Measurements from ENCODE around the gene GLP1R.

GLP1R gene

GRCh38 chr6:39009476-39009875 is 39.1 kb upstream of the GLP1R start:
- Histone ChIP-seq H3K4me3 (ENCODE audit: low read depth in 1 of 2, low read length in 2 of 2) (no peak overlapping the region), H3K27me3 (ENCODE audit: insufficient read depth, low read length, poor library complexity) (peaks cover 16% of the 10 kb centered on the region), H3K79me2 (ENCODE audit: insufficient read depth, low read length) (no peaks in the 10 kb centered on the region), H3K27ac (ENCODE audit: low read length) (no peak overlapping the region), H3K4me1 (ENCODE audit: insufficient read depth, low read length) (no peaks in the 10 kb centered on the region), H3K9me3 (ENCODE audit: insufficient read depth, low read length, severe bottlenecking) (no peaks in the 10 kb centered on the region), H4K20me1 (ENCODE audit: insufficient read depth, low read length) (no peaks in the 10 kb centered on the region), H3K9ac (ENCODE audit: low read depth, low read length) (no peak overlapping the region), H3K36me3 (ENCODE audit: insufficient read depth, low read length) (no peaks in the 10 kb centered on the region), H2AFZ (ENCODE audit: low read depth, low read length) (no peak overlapping the region), H3K4me2 (ENCODE audit: insufficient read depth, low read length) (no peak overlapping the region)
- TF ChIP-seq EZH2 (IDR thresholded peaks at IDR 0.05; ENCODE audit: borderline replicate concordance, low read depth, low read length, severe bottlenecking) (no peak), CTCF (IDR thresholded peaks at IDR 0.05; ENCODE audit: borderline replicate concordance, extremely low read depth, low read length, poor library complexity, severe bottlenecking) (no peak)
- DNase-seq (no peak), ATAC-seq (ENCODE audit: insufficient read depth, low read depth) (no peak)

GRCh38 chr6:39016839-39017546 is 31.6 kb upstream of the GLP1R start:
- DNase-seq: no peak
- Histone ChIP-seq H3K27ac (ENCODE audit: low read length) (no peak overlapping the region), H3K9ac (ENCODE audit: low read depth, low read length) (no peak overlapping the region), H3K79me2 (ENCODE audit: insufficient read depth, low read length) (no peaks in the 10 kb centered on the region), H3K36me3 (ENCODE audit: insufficient read depth, low read length) (no peaks in the 10 kb centered on the region), H3K4me2 (ENCODE audit: insufficient read depth, low read length) (no peak overlapping the region), H3K4me1 (ENCODE audit: insufficient read depth, low read length) (no peaks in the 10 kb centered on the region), H3K27me3 (ENCODE audit: insufficient read depth, low read length, poor library complexity) (peaks cover 7% of the 10 kb centered on the region), H3K4me3 (ENCODE audit: low read depth in 1 of 2, low read length in 2 of 2) (no peak overlapping the region), H2AFZ (ENCODE audit: low read depth, low read length) (no peak overlapping the region), H3K9me3 (ENCODE audit: insufficient read depth, low read length, severe bottlenecking) (no peaks in the 10 kb centered on the region), H4K20me1 (ENCODE audit: insufficient read depth, low read length) (no peaks in the 10 kb centered on the region)
- TF ChIP-seq CTCF (IDR thresholded peaks at IDR 0.05; ENCODE audit: borderline replicate concordance, extremely low read depth, low read length, poor library complexity, severe bottlenecking): no peak
- TF ChIP-seq EZH2 (IDR thresholded peaks at IDR 0.05; ENCODE audit: borderline replicate concordance, low read depth, low read length, severe bottlenecking): no peak
- no peak for ATAC-seq (ENCODE audit: insufficient read depth, low read depth)

GRCh38 chr6:39017547-39017880 is 31.1 kb upstream of the GLP1R start:
- H3K4me2 ChIP-seq (ENCODE audit: insufficient read depth, low read length): no peak overlapping the region
- H3K4me3 ChIP-seq (ENCODE audit: low read depth in 1 of 2, low read length in 2 of 2): no peak overlapping the region
- no peak overlapping the region for H3K9ac ChIP-seq (ENCODE audit: low read depth, low read length)
- H3K27me3 ChIP-seq (ENCODE audit: insufficient read depth, low read length, poor library complexity): peaks cover 3% of the 10 kb centered on the region
- H3K79me2 ChIP-seq (ENCODE audit: insufficient read depth, low read length): no peaks in the 10 kb centered on the region
- H3K27ac ChIP-seq (ENCODE audit: low read length): no peak overlapping the region
- H3K36me3 ChIP-seq (ENCODE audit: insufficient read depth, low read length): no peaks in the 10 kb centered on the region
- H4K20me1 ChIP-seq (ENCODE audit: insufficient read depth, low read length): no peaks in the 10 kb centered on the region
- no peaks in the 10 kb centered on the region for H3K4me1 ChIP-seq (ENCODE audit: insufficient read depth, low read length)
- H2AFZ ChIP-seq (ENCODE audit: low read depth, low read length): no peak overlapping the region
- DNase-seq (no peak), ATAC-seq (ENCODE audit: insufficient read depth, low read depth) (no peak)
- H3K9me3 ChIP-seq (ENCODE audit: insufficient read depth, low read length, severe bottlenecking): no peaks in the 10 kb centered on the region
- TF ChIP-seq EZH2 (IDR thresholded peaks at IDR 0.05; ENCODE audit: borderline replicate concordance, low read depth, low read length, severe bottlenecking): no peak

GRCh38 chr6:39018103-39018502 is 30.5 kb upstream of the GLP1R start:
- Histone ChIP-seq H4K20me1 (ENCODE audit: insufficient read depth, low read length) (no peaks in the 10 kb centered on the region), H3K9ac (ENCODE audit: low read depth, low read length) (no peak overlapping the region), H3K9me3 (ENCODE audit: insufficient read depth, low read length, severe bottlenecking) (no peaks in the 10 kb centered on the region), H3K36me3 (ENCODE audit: insufficient read depth, low read length) (no peaks in the 10 kb centered on the region), H3K27ac (ENCODE audit: low read length) (no peak overlapping the region), H2AFZ (ENCODE audit: low read depth, low read length) (no peak overlapping the region), H3K4me2 (ENCODE audit: insufficient read depth, low read length) (no peak overlapping the region), H3K27me3 (ENCODE audit: insufficient read depth, low read length, poor library complexity) (peaks cover 3% of the 10 kb centered on the region), H3K79me2 (ENCODE audit: insufficient read depth, low read length) (no peaks in the 10 kb centered on the region), H3K4me3 (ENCODE audit: low read depth in 1 of 2, low read length in 2 of 2) (no peak overlapping the region), H3K4me1 (ENCODE audit: insufficient read depth, low read length) (no peaks in the 10 kb centered on the region)
- TF ChIP-seq EZH2 (IDR thresholded peaks at IDR 0.05; ENCODE audit: borderline replicate concordance, low read depth, low read length, severe bottlenecking) (no peak), CTCF (IDR thresholded peaks at IDR 0.05; ENCODE audit: borderline replicate concordance, extremely low read depth, low read length, poor library complexity, severe bottlenecking) (no peak)
- no peak for ATAC-seq (ENCODE audit: insufficient read depth, low read depth)
- no peak for DNase-seq

All from DND-41 (cell line).